ENCODE results near the gene HNF4A.
"Not testable (repeated sequence)": the region's sequence is repeated elsewhere in the genome, so short reads cannot be mapped to it uniquely, and the experiment has no call there.

HNF4A gene

GRCh38 chr20:44345941-44346340 is 9.6 kb upstream of the HNF4A start:
- FAIRE-seq, result not testable (repeated sequence)

- FAIRE-seq, result no peak
These were observed 7.3 kb upstream of the HNF4A start for GRCh38 chr20:44348168-44348659.

- no peak for FAIRE-seq
These were observed 6.2 kb upstream of the HNF4A start for GRCh38 chr20:44349349-44349748.

- FAIRE-seq, result no peak
These were observed 4.9 kb upstream of the HNF4A start for GRCh38 chr20:44350567-44350966.

- FAIRE-seq, result no peak
These were observed 461 bp upstream of the HNF4A start for GRCh38 chr20:44354979-44355497.

- no peak for FAIRE-seq
These were observed 839 bp downstream of the HNF4A start for GRCh38 chr20:44356353-44356723.

GRCh38 chr20:44357020-44357419 is 1.5 kb downstream of the HNF4A start:
- FAIRE-seq, result no peak

- no peak for FAIRE-seq
These were observed 2.1 kb downstream of the HNF4A start for GRCh38 chr20:44357555-44358125.

- no peak for FAIRE-seq
These were observed 3.3 kb downstream of the HNF4A start for GRCh38 chr20:44358776-44359175.

GRCh38 chr20:44360221-44360620 is 4.7 kb downstream of the HNF4A start:
- FAIRE-seq, result no peak

GRCh38 chr20:44361021-44361420 is 5.5 kb downstream of the HNF4A start:
- no peak for FAIRE-seq

GRCh38 chr20:44362466-44362940 is 7.0 kb downstream of the HNF4A start:
- FAIRE-seq, result no peak

- no peak for FAIRE-seq
These were observed 8.6 kb downstream of the HNF4A start for GRCh38 chr20:44364068-44364467.

GRCh38 chr20:44364780-44365179 is 9.3 kb downstream of the HNF4A start:
- FAIRE-seq, result no peak

- FAIRE-seq, result no peak
These were observed 12.2 kb downstream of the HNF4A start for GRCh38 chr20:44367746-44368145.

- no peak for FAIRE-seq
These were observed 15.2 kb downstream of the HNF4A start for GRCh38 chr20:44370639-44371218.

- FAIRE-seq, result no peak
These were observed 27.1 kb downstream of the HNF4A start for GRCh38 chr20:44382641-44383040.

- FAIRE-seq, result no peak
These were observed 29.0 kb downstream of the HNF4A start for GRCh38 chr20:44384423-44385027.

- FAIRE-seq, result no peak
These were observed 33.0 kb downstream of the HNF4A start for GRCh38 chr20:44388466-44389023.

GRCh38 chr20:44389871-44390270 is 34.4 kb downstream of the HNF4A start:
- FAIRE-seq, result no peak

- FAIRE-seq, result no peak
These were observed 34.8 kb downstream of the HNF4A start for GRCh38 chr20:44390280-44390679.

GRCh38 chr20:44392088-44392775 is 36.7 kb downstream of the HNF4A start:
- no peak for FAIRE-seq

Measured in TTC549 (cell line).